GM18951 (cell line): Measurements from ENCODE around the gene SPAG17.

ENCODE experiments used
- POLR2A ChIP-seq: IDR thresholded peaks from 4 replicates; pipeline ENCODE4 v1.6.1; 2011; ENCODE audit warnings: mild to moderate bottlenecking; ENCODE audit not compliant: insufficient read length, insufficient read depth; ENCODE audit errors: extremely low read depth
- in situ Hi-C: fragments of 300-500 bp; cut with MboI; formaldehyde crosslinking; loops from one replicate; pipeline ENCODE4 v1.12.0; 2022; ENCODE audit warnings: low sequenced_read_pairs, mixed read lengths, inconsistent platforms; ENCODE audit not compliant: unreplicated experiment

Gene SPAG17

DNA sequence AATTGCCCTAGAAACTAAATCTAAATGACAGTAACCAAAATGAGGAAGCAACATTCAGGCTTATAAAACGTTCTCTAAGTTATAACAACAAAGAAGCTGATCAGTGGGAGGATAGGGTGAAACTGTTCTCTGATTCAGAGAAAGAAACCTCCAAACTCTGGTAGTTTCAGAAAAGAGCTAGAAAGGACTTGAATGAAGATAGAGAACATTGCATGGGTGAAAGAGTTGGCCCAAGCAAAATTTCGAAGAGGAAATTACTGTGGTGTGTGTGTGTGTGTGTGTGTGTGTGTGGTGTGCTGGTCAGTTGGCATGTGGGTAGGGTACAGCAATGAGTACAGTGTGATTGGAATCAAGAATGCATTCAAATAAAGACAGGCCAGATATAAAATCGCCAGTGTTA is 16.5 kb upstream of the SPAG17 start:
- in situ Hi-C loops, result no loop called here
- no peak for TF ChIP-seq POLR2A

DNA sequence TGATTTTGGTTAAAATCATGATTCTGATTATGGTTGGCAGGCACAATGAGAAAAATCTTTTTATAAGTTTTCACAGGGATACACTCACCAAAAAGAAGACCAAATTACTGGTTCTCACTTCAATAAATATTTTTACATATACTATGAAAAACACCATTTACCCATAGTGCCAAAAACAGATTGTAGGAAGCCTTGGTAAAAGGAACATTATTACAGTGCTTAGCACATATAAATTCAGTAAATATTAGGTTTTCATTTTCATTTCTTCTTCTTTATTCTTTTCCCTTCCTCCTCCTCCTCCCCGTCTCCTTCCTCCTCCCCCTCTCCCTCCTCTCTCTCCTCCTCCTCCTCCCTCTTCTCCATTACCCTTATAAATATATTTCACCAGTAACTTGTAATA is 15.8 kb upstream of the SPAG17 start:
- in situ Hi-C loops, result no loop called here
- TF ChIP-seq POLR2A, result no peak

DNA sequence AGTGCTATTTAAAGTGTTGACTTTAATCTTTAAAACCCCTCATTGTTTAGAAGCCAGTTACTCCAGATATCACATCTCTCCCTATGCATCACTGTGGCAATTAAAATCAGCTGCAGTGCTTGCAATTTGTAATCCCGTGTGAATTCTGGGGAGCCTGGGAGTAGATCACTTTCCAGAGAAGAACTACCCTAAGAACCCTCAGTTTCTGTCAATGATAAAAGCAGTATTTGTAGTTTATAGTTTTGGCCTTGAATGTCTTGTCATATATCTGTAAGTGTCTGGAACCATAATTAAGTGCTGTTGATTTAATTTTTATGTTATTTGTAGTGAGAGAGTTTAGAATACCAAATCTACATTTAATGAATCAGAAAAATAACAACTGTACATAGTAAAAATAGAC is 5.5 kb upstream of the SPAG17 start:
- in situ Hi-C loops, result no loop called here

DNA sequence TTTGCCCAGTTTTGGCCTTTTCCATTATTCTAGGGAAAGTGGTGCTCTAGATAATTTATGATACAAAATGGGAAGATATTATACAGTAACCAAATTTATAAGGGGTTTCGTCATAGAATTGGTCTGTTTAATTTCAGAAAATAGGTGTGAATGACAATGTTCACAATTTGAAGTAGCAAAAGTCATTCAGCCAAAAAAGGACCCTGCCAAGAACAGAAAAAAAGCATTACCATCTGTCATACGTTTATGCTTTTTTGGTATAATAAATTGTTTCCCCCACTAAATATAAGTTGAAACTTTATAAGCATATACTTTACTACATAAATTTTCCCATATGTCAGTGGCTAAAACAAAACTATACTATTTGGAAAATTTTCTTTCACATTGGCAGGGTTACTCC is 4.5 kb upstream of the SPAG17 start:
- in situ Hi-C loops, result no loop called here
- no peak for TF ChIP-seq POLR2A

More for the DNA sequence above, 5.5 kb upstream of the SPAG17 start:
- no peak for TF ChIP-seq POLR2A

DNA sequence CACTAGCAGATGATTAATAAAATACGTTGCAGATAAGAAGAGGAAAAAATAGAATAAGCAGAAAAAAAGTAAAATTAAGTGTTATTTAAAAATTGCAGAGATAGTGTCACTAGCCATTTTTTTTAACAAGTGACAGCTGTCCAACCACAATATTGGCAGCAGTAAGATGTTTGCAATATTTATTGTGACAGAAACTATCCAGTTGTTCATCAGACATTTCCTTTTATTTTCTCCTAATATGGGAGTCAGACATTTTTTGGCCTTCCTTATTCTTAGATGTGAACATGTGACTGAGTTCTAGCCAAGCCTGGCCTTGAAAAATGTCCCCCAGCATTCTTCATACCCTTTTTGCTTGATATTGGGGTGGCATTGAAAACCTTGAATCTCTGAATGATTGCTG is 3.4 kb upstream of the SPAG17 start:
- in situ Hi-C loops, result no loop called here
- no peak for TF ChIP-seq POLR2A

DNA sequence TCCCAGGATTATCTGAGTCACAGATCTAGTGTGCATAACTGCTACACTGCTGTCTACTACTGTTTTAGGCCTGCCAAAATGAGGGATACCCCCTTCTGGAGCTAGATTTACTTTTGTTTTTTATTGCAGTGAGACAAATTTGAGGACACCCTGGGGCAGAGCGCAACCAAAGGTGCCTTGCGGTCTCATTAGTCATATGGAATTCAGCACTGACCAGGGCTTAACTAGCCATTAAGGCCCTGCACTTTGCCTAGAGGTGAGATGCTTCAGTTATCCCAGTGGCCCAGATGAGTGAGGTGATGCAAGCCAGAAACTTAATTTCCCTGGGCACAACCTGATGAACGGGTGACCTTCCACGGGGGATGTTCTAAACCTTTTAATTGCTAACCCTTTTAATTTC is 998 bp upstream of the SPAG17 start:
- no peak for TF ChIP-seq POLR2A
- in situ Hi-C loops, result no loop called here

DNA sequence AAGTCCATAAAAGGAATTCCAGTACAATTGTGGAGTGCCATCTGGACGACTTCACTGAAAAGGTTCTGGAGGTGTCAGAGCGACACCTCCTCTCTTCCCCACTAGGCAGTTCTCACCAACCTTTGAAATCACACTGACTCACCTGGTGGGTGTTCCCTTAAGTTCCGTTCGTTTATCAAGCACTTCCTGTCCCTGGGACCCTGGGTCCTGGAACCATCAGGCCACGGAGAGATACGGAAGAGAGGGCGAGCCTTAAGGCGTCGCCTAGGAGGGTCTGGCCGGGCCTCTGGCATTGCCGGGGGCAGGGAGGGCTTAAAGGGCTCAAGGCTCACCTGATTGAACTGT is 317 bp downstream of the SPAG17 start:
- no peak for TF ChIP-seq POLR2A
- in situ Hi-C loops, result no loop called here

DNA sequence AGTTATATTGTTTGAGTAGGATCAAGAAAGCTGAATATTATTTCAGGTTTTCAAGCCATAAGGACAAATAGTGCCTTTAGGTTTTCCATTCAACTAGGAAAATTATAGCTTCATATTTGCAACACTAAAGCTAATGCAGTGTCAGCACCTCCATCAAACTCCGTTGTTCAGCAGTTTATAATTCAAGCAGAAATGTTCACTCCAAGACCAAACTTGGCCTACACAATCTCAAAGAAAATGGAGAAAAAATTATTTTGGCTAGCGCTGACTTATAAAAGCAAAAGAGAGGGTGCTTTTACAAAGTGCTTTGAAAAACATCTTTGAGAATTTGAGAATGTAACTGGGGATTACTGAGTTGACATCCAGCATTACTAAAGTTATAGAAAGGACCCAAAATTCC is 1.4 kb downstream of the SPAG17 start:
- no peak for TF ChIP-seq POLR2A
- in situ Hi-C loops, result no loop called here

DNA sequence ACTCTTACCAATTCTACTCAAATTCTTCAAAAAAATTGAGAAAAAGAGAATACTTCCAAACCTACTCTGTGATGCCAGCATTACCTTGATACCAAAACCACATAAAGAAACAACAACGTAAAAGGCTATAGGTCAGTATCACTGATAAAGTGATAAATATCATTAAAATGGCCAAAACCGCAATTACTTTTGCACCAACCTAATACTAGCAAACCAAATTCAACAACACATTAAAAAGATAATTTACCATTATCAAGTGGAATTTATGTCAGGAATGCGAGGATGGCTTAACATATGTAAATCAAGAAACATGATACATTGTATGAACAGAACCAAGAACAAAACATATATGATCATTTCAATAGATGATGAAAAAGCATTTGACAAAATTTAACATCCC is 7.0 kb downstream of the SPAG17 start:
- in situ Hi-C loops, result no loop called here
- no peak for TF ChIP-seq POLR2A

DNA sequence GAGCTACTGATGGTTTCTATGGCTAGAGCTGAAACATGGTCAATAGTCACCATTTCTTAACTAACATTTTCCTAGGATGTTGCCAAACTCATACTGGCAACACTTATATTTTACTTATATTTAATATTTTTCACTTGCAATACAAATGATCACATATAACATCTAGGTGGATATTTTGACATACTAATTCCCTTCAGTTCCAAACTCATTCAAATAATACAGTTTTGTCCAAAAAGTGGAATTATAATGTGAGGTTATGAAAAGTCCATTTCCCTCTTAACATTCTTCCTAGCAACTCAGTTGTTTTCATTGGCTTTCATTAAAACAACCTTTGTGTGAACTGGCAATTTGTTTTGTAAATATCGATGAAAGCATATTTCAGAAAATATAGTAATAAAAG is 16.0 kb downstream of the SPAG17 start:
- in situ Hi-C loops, result no loop called here
- no peak for TF ChIP-seq POLR2A

DNA sequence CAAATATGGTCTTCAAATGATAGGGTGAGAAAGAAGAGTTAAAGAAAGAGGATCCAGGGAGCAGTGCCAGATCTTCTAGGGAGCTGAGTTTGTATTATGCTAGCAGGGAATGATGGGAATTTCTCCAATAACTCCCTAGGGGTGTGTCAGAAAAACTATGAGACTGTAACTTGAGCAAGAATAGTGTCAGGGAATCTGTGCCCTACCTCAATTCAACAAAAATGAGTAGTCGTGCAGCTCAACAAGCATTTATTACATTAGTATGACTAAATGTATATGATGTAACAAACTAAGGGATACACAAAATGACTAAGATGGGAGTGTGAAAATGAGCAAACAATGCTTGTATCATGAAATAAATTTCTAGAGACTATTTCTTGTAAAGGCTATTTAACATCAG is 24.2 kb downstream of the SPAG17 start:
- in situ Hi-C loops, result no loop called here
- no peak for TF ChIP-seq POLR2A

DNA sequence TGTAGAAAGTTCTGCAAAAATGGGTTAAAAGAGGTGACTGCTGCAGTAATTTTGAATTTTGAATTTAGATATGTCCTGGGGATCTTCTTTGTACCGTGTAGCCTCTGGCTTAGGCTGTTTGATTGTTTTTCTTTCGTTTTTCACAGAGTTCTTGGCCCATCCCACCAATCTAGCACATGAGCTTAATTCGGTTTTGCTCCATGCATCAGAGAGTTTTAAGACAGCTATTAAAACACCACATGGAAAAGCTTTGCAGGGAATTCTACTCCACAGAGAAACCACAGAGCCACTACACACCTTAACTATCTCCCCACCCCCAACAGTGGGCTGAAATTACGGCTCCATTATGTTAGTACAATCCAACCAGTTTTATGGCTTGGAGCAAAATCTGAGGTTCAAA is 25.5 kb downstream of the SPAG17 start:
- in situ Hi-C loops, result loop anchor here (10.0 kb wide), 1 partner anchor 855 kb away; no protein-coding TSS in a partner anchor
- TF ChIP-seq POLR2A, result no peak

DNA sequence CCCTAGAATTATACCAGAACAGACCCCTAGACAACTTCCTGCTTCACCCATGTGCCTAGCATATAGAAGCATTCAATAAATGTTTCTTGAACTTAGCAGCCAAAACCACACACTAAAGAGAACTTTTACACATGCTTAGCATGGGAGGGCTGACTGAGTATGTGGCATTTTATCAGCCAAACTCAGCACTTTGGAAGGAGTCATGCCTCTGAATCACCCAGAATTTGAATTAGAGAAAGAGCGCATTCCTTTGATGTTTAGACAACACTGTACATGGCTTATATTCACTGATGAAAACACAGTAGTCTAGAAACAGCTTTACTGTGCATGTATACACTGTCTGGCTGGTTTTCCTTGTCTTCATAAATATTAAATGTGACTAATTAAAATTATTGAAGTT is 26.1 kb downstream of the SPAG17 start:
- TF ChIP-seq POLR2A, result no peak
- in situ Hi-C loops, result loop anchor here (10.0 kb wide), 1 partner anchor 856 kb away; no protein-coding TSS in a partner anchor

DNA sequence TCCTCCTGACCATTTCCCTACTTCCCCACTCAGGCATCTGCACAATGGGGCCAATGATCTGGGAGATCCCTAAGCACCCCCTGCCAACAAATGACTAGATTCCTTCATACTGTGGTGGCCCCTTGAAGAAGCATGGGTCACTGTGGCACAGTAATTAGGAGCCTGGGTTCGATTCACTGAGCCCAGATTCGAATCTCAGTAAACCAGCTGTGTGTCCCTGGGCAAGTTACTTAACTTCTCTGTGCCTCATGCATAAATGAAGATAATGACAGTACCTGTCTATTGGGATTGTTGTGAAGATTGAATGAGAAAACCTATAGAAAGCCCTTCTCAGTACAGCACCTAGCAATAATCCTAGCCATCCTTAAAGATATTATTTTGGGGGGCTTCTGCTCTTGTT is 27.5 kb downstream of the SPAG17 start:
- TF ChIP-seq POLR2A, result no peak

DNA sequence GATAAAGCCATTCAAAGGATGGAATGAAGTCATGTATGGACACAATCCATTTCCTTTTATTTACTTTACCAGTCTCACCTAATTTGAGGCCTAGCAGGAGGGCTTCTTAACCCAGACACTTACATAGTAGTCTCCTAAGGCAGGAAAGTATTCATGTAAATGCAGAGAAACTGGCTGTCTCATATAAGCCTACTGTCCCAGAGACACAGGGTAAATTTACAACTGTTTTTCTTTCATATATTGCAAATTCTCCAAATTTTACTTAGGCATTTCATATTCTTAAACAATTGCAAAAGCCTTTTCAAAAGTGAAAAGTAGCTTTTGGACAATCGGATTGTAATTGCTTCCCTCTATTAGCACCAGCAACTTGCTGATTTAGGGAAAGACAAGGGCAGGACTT is 29.9 kb downstream of the SPAG17 start:
- no peak for TF ChIP-seq POLR2A
- in situ Hi-C loops, result loop anchor here (10.0 kb wide), 1 partner anchor 860 kb away; no protein-coding TSS in a partner anchor

More for the DNA sequence above, 27.5 kb downstream of the SPAG17 start:
- in situ Hi-C loops, result loop anchor here (10.0 kb wide), 1 partner anchor 857 kb away; no protein-coding TSS in a partner anchor

DNA sequence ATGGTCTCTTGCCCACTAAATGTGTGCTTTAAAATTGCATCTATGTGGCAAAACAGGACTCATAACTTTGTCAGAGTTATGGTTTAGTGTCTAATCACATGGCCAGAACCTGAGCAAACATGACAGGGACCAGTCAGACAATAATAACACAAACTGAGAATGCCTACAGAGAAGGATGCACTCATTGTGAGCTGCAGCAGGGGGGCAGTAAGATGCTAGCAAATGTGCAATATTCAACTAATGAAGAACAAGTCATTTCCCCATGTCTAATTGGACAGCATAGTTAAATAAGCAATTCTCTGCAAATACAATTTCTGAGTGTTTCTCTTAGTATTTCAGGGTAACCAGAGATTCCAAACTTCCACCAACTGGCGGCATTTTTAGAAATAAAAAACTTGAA is 30.8 kb downstream of the SPAG17 start:
- in situ Hi-C loops, result loop anchor here (10.0 kb wide), 1 partner anchor 861 kb away; no protein-coding TSS in a partner anchor
- TF ChIP-seq POLR2A, result no peak
